ENCODE results near the gene CPS1.

CPS1 gene

GRCh38 chr2:210606001-210606400 lies 49.6 kb downstream of the CPS1 start:
- DNase-seq (ENCODE audit: low read depth in 2 of 2) = no peak

- DNase-seq (ENCODE audit: low read depth in 2 of 2) = no peak
Observed at GRCh38 chr2:210611466-210611865, 55.1 kb downstream of the CPS1 start.

- DNase-seq (ENCODE audit: low read depth in 2 of 2) = no peak
Observed at GRCh38 chr2:210616074-210616473, 59.7 kb downstream of the CPS1 start.

GRCh38 chr2:210617318-210617717 lies 60.9 kb downstream of the CPS1 start:
- no peak for DNase-seq (ENCODE audit: low read depth in 2 of 2)

- no peak for DNase-seq (ENCODE audit: low read depth in 2 of 2)
Observed at GRCh38 chr2:210617732-210618330, 61.4 kb downstream of the CPS1 start.

GRCh38 chr2:210620456-210620855 lies 64.1 kb downstream of the CPS1 start:
- no peak for DNase-seq (ENCODE audit: low read depth in 2 of 2)

- no peak for DNase-seq (ENCODE audit: low read depth in 2 of 2)
Observed at GRCh38 chr2:210623506-210623905, 67.1 kb downstream of the CPS1 start.

GRCh38 chr2:210626849-210627248 lies 70.5 kb downstream of the CPS1 start:
- no peak for DNase-seq (ENCODE audit: low read depth in 2 of 2)

- no peak for DNase-seq (ENCODE audit: low read depth in 2 of 2)
Observed at GRCh38 chr2:210630873-210631560, 74.6 kb downstream of the CPS1 start.

GRCh38 chr2:210633699-210634098 lies 77.3 kb downstream of the CPS1 start:
- DNase-seq (ENCODE audit: low read depth in 2 of 2) = no peak

- no peak for DNase-seq (ENCODE audit: low read depth in 2 of 2)
Observed at GRCh38 chr2:210635257-210635656, 78.9 kb downstream of the CPS1 start.

- no peak for DNase-seq (ENCODE audit: low read depth in 2 of 2)
Observed at GRCh38 chr2:210642333-210642732, 85.9 kb downstream of the CPS1 start.

- DNase-seq (ENCODE audit: low read depth in 2 of 2) = no peak
Observed at GRCh38 chr2:210647151-210647550, 90.8 kb downstream of the CPS1 start.

- no peak for DNase-seq (ENCODE audit: low read depth in 2 of 2)
Observed at GRCh38 chr2:210654091-210654490, 97.7 kb downstream of the CPS1 start.

GRCh38 chr2:210655229-210655975 lies 99.0 kb downstream of the CPS1 start:
- DNase-seq (ENCODE audit: low read depth in 2 of 2) = no peak

- no peak for DNase-seq (ENCODE audit: low read depth in 2 of 2)
Observed at GRCh38 chr2:210657874-210658273, 101.5 kb downstream of the CPS1 start.

- no peak for DNase-seq (ENCODE audit: low read depth in 2 of 2)
Observed at GRCh38 chr2:210660751-210661150, 104.4 kb downstream of the CPS1 start.

GRCh38 chr2:210662560-210662959 lies 106.2 kb downstream of the CPS1 start:
- DNase-seq (ENCODE audit: low read depth in 2 of 2) = no peak

GRCh38 chr2:210663631-210664089 lies 107.3 kb downstream of the CPS1 start:
- DNase-seq (ENCODE audit: low read depth in 2 of 2) = no peak

- no peak for DNase-seq (ENCODE audit: low read depth in 2 of 2)
Observed at GRCh38 chr2:210667711-210668110, 111.3 kb downstream of the CPS1 start.

GRCh38 chr2:210671065-210671464 lies 114.7 kb downstream of the CPS1 start:
- DNase-seq (ENCODE audit: low read depth in 2 of 2) = no peak

GRCh38 chr2:210673117-210673516 lies 116.7 kb downstream of the CPS1 start:
- DNase-seq (ENCODE audit: low read depth in 2 of 2) = no peak

GRCh38 chr2:210676067-210676466 lies 119.7 kb downstream of the CPS1 start:
- DNase-seq (ENCODE audit: low read depth in 2 of 2) = no peak

Measured in activated CD8-positive, alpha-beta memory T cell treated with anti-CD3 and anti-CD28 coated beads for 4 hours (primary cell).